PC-9 (cell line): Measurements from ENCODE around the gene SLC22A23.
A peak's percentile ranks its signal among the peaks of the same experiment; 100 is the strongest.

Source experiments
- EZH2 ChIP-seq: fragments of 200-600 bp; sonication (generic); IDR thresholded peaks from 2 replicates; pipeline ENCODE4 v1.8.0; 2017; ENCODE audit warnings: antibody characterized with exemption, low read depth
- TF ChIP-seq, protein P1 (sequence below): fragments of 200-600 bp; sonication (generic); conservative IDR thresholded peaks from 2 replicates; pipeline ENCODE4 v1.6.1; 2017; ENCODE audit warnings: mixed run types, antibody characterized with exemption, mild to moderate bottlenecking, moderate library complexity

DNA sequence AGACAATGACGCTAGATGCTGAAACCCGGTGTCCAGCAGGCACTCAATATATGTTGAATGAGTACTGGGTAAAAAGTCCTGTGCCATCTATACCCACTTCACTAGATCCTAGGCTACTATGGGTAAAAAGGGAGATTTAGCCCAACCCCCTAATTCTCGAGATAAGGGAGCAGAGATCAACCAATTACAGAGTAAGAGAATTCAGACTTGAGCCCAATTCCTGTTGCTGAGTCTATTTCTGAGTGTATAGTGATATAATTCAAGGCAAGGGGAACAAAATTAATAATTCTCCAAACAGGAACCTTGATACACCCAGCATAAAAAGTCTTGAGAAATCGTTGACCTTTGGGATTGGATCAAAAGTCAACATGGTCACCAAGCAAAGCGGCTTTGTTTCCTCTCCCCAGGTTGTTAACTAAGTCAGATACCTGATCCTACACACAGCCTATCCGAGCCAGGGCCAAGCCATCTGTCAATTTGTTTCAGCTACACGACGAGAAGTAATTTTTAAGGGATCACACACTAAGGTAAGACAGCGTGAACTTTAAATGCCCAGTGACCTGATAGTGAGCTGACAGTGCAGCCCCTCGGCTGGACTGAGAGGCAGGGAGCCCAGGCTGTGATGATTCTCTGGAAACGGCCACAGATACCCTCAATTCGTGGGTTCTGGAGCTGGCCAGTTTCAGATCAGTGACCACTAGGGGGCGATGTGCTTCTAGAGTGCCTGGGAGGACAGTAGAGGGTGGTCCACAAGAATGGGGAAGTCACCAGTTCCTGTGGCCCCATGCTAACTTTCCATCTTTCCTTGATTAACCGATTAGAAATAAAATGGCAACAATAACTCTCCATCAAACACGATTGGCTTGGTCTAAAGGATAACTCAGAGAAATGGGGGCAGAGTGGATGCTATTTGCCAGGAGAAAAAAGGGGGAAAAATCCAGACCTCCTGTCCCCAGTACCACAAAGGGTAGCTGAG, 46.2 kb downstream of the SLC22A23 start:
- TF ChIP-seq, protein P1, sequence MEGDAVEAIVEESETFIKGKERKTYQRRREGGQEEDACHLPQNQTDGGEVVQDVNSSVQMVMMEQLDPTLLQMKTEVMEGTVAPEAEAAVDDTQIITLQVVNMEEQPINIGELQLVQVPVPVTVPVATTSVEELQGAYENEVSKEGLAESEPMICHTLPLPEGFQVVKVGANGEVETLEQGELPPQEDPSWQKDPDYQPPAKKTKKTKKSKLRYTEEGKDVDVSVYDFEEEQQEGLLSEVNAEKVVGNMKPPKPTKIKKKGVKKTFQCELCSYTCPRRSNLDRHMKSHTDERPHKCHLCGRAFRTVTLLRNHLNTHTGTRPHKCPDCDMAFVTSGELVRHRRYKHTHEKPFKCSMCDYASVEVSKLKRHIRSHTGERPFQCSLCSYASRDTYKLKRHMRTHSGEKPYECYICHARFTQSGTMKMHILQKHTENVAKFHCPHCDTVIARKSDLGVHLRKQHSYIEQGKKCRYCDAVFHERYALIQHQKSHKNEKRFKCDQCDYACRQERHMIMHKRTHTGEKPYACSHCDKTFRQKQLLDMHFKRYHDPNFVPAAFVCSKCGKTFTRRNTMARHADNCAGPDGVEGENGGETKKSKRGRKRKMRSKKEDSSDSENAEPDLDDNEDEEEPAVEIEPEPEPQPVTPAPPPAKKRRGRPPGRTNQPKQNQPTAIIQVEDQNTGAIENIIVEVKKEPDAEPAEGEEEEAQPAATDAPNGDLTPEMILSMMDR = peak; percentile 71
- no peak for TF ChIP-seq EZH2
